Neutrophil (primary cell): Measurements from ENCODE around the gene TRMT1.

Source experiments
- H3K27ac ChIP-seq: fragments of 200-600 bp; sonication (generic); 2 replicates; pipeline ENCODE4 v1.5.1; 2016; ENCODE audit warnings: mild to moderate bottlenecking, moderate library complexity
- H3K27me3 ChIP-seq: fragments of 200-600 bp; sonication (generic); 2 replicates; pipeline ENCODE4 v1.6.0; 2016; ENCODE audit warnings: mild to moderate bottlenecking
- H3K36me3 ChIP-seq: fragments of 200-600 bp; sonication (generic); 2 replicates; pipeline ENCODE4 v1.5.1; 2017
- H3K4me1 ChIP-seq, 2 experiments: fragments of 200-600 bp in 1 of 2; sonication (generic) in 1 of 2; 1 replicate in 1 of 2; 2 replicates in 1 of 2; pipeline versions ENCODE4 v1.5.1 to v1.6.1; 2013 to 2016; ENCODE audit warnings: low read depth in 1 of 2, low read length in 1 of 2, mild to moderate bottlenecking in 1 of 2, moderate library complexity in 1 of 2; ENCODE audit not compliant: control insufficient read depth in 1 of 2, insufficient read depth in 1 of 2
- H3K4me3 ChIP-seq, 2 experiments: fragments of 200-600 bp in 1 of 2; sonication (generic) in 1 of 2; 1 replicate in 1 of 2; 2 replicates in 1 of 2; pipeline ENCODE4 v1.5.1; 2013 to 2016; ENCODE audit warnings: low read depth in 1 of 2, low read length in 1 of 2, mild to moderate bottlenecking in 1 of 2, moderate library complexity in 1 of 2
- H3K9me3 ChIP-seq: fragments of 200-600 bp; sonication (generic); 2 replicates; pipeline ENCODE4 v1.5.1; 2016
- TF ChIP-seq, protein P1 (sequence below): fragments of 200-600 bp; sonication (generic); IDR thresholded peaks from 2 replicates; pipeline ENCODE4 v1.5.1; 2016; ENCODE audit warnings: antibody characterized with exemption

Gene TRMT1

DNA sequence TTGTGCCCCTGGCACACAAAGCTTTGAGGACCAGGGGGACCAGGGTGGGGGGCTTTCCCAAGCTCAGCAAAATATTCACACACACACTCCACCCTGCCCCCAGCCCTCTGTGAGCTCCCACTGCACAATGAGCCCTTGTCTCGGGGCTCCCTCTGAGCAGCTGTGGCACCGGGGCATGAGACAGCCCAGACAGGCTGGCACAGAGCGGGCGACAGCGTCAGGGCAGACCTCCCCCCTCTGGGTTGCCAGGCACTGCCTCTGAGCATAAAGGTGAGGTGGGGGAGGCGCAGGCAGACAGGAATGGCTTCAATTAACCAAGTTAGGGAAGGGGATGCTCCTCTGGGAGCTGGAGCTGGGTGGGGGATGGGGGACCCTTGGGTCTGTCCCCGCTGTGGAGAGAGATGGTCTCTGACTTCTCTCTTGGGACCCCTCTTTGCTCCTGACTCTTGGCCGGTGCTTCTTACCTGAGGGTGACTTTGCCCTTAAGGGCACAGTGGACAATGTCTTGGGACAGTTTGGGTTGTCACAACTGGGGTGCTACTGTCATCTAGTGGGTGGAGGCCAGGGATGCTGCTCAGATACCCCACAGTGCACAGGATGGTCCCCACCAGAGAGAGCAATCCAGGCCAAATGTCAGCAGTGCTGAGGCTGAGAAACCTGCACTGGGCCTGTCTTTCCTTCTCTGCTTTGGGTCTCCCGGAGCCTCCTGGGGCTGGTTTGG, 44.2 kb downstream of the TRMT1 start:
- Histone ChIP-seq H3K4me3 (no peak overlapping the region), H3K36me3 (no peaks in the 10 kb centered on the region), H3K4me1 (no peaks in the 10 kb centered on the region), H3K9me3 (no peaks in the 10 kb centered on the region), H3K27ac (no peak overlapping the region), H3K27me3 (peaks cover 9% of the 10 kb centered on the region)
- TF ChIP-seq, protein P1, sequence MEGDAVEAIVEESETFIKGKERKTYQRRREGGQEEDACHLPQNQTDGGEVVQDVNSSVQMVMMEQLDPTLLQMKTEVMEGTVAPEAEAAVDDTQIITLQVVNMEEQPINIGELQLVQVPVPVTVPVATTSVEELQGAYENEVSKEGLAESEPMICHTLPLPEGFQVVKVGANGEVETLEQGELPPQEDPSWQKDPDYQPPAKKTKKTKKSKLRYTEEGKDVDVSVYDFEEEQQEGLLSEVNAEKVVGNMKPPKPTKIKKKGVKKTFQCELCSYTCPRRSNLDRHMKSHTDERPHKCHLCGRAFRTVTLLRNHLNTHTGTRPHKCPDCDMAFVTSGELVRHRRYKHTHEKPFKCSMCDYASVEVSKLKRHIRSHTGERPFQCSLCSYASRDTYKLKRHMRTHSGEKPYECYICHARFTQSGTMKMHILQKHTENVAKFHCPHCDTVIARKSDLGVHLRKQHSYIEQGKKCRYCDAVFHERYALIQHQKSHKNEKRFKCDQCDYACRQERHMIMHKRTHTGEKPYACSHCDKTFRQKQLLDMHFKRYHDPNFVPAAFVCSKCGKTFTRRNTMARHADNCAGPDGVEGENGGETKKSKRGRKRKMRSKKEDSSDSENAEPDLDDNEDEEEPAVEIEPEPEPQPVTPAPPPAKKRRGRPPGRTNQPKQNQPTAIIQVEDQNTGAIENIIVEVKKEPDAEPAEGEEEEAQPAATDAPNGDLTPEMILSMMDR, result no peak

DNA sequence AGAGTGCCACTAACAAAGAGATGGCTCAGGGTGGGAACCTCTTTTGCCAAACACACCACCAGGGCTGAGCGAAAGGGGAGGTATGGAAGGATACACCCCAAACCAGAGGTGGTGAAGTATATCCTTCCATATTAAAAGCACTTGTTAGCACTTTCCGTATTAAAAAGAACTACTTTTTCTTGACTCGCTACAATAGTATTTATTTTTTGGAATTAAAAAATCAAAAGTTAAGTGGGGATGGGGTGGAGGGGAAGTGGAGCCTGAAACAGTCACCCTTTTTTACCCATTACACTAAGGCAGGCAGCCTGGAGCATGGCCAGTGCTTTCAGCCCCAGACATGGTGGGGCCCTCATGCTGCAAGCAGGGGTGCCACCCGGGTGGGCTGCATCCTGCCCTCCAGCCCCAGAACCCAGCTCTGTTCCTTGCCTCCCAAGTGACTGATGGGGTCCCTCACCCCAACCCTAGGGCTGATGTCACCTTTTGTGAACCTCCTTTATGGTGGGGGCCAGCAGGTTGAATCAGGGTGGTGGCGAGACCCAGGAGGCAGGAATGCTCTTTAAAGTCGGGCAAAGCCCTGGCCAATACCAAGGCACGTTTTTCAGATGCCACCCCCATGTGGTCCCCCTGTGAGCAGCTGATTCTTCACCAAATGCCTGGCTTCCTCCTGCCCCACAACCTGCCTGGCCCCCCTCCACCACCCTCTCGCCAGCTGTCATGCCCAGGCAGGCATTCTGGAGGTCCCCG, 44.9 kb downstream of the TRMT1 start:
- Histone ChIP-seq H3K4me3 (no peak overlapping the region), H3K4me1 (no peaks in the 10 kb centered on the region)

DNA sequence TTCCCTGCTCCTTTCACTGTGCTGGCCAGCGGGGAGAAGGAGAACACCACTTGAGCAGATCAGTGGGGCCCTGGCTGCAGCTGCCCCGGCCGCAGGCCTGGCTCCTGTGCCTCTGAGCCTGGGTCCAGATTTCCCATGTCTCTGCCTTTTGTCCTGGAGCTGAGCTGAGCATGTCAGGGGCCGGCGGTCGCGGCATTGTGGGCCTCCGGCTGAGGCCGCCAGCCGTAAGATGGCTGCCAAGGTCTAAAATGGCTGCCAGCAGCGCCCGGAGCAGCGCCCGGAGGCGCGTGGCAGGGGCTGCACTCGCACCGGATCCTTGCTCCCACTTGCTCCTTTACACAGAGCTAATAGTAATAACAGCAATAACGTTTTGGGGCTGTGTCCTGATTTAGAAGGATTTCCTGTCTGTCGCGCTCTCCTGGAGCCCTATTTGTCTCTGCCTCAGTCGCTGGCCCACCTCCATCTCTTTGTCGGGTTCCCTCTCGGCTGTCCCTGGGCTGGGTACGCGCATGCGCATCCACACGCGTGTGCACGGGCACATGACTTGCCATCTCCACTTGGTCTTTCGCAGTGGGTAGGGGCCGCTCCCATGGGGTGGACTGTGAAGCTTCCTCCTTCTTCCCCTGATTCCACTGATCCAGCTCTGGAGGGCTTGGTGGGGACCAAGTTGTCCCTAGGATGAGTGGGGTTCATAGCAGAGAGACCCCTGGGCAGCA, 46.0 kb downstream of the TRMT1 start:
- Histone ChIP-seq H3K27me3 (peaks cover 5% of the 10 kb centered on the region), H3K4me1 (no peaks in the 10 kb centered on the region), H3K9me3 (no peaks in the 10 kb centered on the region), H3K36me3 (no peaks in the 10 kb centered on the region), H3K4me3 (no peak overlapping the region), H3K27ac (no peak overlapping the region)
- TF ChIP-seq, protein P1, result no peak

More for the DNA sequence above, 44.9 kb downstream of the TRMT1 start:
- peaks cover 5% of the 10 kb centered on the region for H3K27me3 ChIP-seq
- TF ChIP-seq, protein P1, result no peak
- no peak overlapping the region for H3K27ac ChIP-seq
- no peaks in the 10 kb centered on the region for H3K36me3 ChIP-seq
- H3K9me3 ChIP-seq, result no peaks in the 10 kb centered on the region

DNA sequence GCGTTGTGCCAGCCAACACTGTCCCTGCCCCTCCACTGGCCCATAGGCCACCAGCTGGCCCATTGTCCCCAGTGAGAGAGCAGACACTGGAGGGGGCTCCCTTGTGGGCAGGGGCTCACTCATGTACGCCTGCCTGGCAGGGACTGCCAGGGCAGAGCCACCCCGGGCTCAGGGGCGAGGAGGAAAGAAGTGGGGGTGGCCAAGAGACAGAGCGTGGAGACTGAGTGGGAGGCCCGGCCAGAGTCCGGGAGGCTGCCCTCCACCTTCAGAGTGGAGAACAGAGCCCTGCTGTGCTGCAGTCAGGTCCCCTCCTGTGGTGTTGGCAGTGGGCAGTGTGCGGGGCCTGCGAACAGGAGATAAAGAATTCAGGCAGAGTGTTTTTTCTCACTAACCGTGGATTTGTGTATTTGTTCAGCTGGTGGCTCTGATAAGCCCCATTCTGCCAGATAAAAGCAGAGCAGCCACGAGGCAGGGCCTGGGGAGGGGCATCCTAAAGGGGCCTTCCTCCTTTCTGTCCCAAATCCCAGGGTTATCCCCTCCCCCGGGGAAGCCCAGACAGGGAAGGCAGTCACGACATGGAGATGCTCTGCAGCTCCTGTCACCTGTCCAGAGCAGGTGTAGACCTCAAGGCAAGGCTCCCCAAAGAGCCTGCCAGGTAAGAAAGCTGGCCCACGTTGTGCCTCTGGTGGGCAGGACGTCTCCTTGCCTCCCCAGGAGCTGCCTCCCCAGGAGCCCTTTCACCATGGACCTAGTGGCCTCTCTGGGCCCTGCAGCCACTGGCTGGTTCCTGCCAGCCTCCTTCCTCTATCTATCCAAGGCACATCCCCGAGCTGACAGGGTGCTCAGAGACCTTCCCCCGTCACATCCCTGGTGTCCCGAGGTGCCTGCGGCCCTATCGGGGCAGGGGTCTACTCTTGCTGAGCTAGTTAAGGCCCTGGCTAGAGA, 46.9 kb downstream of the TRMT1 start:
- Histone ChIP-seq H3K4me1 (no peaks in the 10 kb centered on the region), H3K27me3 (peaks cover 5% of the 10 kb centered on the region), H3K4me3 (no peak overlapping the region), H3K9me3 (no peaks in the 10 kb centered on the region), H3K27ac (no peak overlapping the region), H3K36me3 (no peaks in the 10 kb centered on the region)
- TF ChIP-seq, protein P1, result no peak
